ENCODE results near the gene FOXJ1. TPM values are rescaled to one million over a fixed set of nuclear protein-coding genes. Genes with fewer than 3 reads are reported as not detected.

The FOXJ1 gene
- total RNA-seq, 4 donors from 2014 or later: 0.19 to 0.57 TPM; not detected in 2

DNA sequence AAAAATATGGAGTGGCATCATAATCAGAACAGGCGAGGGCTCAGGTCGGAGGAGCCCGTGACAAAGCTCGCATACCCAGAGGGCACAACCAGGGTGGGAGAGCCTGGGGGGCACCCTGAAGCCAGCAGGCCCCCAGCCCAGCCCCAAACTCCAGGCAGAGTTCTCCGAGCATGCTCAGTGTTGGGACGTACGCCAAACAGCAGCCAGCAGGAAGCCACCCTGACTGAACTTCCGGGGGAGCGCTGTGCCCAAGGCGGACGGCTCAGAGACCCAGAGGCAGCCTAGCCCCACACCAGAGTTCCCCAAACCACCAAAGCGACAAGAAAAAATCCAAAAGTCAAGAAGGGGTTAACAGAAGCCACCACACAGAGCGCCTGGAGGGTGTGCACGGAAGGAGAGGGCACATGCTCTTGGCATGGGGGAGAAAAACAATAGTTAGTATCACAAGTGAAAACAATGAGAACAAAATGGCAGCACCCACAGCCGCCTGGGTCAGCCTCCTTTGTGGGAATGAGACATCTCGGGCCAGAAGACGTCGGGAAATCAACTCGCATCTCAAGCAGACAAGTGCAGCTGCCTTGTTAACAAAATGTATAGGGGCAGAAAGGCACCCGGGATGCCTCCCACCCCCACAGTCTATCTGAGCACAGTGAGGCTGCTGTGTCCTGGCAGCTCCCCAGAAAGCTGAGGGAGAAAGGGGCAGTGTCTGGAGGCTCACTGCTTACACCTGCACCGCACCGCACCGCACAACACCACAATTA is 49.3 kb downstream of the FOXJ1 start:
- H3K36me3 ChIP-seq: peaks cover 52 to 99% (median 57%) of the 10 kb centered on the region in 3 donors
- H3K4me3 ChIP-seq: no peak overlapping the region
- DNase-seq: no peak
- H3K4me1 ChIP-seq: peaks cover 0 to 26% (median 0%) of the 10 kb centered on the region in 3 donors
- no peaks in the 10 kb centered on the region for H3K9me3 ChIP-seq
- TF ChIP-seq POLR2A (IDR thresholded peaks at IDR 0.05): no peak
- intact Hi-C loops (cut with DNase I): no loop called here
- WGBS, 2 donors: 68 to 78% methylated on average over 12 to 18 of the region's 23 CpGs
- no peaks in the 10 kb centered on the region for H3K27me3 ChIP-seq
- no peak overlapping the region for H3K27ac ChIP-seq

DNA sequence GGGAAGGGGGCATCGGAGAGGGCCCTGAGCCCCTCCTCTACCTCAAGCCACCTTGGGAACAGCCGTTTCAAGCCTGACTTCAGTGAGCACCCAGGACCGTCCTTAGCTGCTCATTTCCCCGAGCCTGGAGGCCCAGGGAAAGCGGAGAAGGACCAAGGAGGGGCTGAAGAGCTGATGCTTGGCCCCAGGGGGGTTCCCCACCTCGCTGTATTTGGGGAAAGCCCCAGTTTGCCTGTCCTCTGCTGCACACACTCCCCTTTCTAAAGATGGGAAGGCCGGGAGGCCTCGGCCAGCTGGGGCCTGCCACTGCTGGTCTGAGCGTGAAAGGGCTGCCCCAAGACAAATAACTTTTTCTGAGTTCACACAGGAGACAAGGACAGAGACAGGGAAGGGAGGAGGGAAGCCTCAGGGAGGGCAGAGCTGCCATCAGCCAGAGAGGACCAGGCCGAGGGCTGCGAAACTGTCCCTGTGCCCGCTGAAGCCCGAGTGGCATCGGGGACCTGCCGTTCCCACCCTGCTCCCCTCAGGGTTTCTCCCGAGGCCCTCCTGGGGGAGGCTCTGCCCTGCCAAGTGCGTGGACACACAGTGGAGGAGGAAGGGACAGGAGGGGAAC is 50.4 kb downstream of the FOXJ1 start:
- WGBS, 2 donors: 50 to 65% methylated on average over 4 to 6 of the region's 17 CpGs
- TF ChIP-seq, protein P1, sequence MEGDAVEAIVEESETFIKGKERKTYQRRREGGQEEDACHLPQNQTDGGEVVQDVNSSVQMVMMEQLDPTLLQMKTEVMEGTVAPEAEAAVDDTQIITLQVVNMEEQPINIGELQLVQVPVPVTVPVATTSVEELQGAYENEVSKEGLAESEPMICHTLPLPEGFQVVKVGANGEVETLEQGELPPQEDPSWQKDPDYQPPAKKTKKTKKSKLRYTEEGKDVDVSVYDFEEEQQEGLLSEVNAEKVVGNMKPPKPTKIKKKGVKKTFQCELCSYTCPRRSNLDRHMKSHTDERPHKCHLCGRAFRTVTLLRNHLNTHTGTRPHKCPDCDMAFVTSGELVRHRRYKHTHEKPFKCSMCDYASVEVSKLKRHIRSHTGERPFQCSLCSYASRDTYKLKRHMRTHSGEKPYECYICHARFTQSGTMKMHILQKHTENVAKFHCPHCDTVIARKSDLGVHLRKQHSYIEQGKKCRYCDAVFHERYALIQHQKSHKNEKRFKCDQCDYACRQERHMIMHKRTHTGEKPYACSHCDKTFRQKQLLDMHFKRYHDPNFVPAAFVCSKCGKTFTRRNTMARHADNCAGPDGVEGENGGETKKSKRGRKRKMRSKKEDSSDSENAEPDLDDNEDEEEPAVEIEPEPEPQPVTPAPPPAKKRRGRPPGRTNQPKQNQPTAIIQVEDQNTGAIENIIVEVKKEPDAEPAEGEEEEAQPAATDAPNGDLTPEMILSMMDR (IDR thresholded peaks at IDR 0.05): no peak
- TF ChIP-seq POLR2A (IDR thresholded peaks at IDR 0.05): no peak
- intact Hi-C loops (cut with DNase I): no loop called here
- H3K27me3 ChIP-seq: no peaks in the 10 kb centered on the region
- H3K36me3 ChIP-seq: peaks cover 61 to 99% (median 64%) of the 10 kb centered on the region in 3 donors
- peaks cover 0 to 30% (median 0%) of the 10 kb centered on the region in 3 donors for H3K4me1 ChIP-seq
- no peak overlapping the region for H3K4me3 ChIP-seq
- no peaks in the 10 kb centered on the region for H3K9me3 ChIP-seq
- no peak overlapping the region for H3K27ac ChIP-seq
- DNase-seq: no peak

DNA sequence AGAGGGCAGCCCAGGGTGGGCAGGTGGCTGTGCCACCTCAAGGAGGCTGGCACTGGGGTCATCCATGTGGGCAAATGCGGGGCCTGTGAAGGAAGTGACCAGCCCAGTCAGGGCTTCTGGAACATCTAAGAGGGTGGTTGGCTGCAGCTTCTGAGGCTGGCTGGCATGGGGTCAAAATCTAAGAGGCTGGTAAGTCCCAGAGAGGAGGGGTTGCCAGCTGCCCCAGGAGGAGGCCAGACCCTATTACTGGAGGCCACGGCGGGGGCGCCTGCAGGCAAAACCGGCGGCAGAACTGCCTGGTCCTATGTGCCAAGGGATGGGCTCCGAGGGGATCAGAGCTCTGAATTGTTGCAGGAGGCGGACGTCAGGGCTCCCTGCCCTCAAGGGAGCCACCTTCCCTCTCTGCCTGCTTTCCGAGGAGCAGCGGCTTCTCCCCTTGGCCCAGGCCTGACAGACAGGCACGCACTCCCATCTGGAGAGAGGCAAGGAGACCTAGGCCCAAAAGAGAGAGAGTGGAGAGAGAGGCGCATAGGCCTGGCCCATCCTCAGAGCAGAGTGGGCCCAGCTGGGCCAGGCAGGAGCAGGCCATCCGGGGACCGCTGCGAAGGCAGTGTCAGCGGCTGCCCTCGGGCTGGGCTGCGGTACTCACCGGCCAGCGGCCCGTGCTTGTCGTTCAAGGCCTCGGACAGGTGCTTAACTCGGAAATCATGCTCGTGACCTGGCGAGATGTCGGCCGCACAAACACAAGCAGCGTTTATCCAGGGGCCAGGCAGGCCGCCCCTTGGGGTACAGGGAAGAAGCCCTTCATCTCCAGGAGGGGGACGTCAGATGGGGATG is 51.1 kb downstream of the FOXJ1 start:
- peaks cover 68 to 100% (median 72%) of the 10 kb centered on the region in 3 donors for H3K36me3 ChIP-seq
- H3K4me1 ChIP-seq: peaks cover 0 to 32% (median 0%) of the 10 kb centered on the region in 3 donors
- DNase-seq: no peak
- no peak overlapping the region for H3K27ac ChIP-seq
- H3K27me3 ChIP-seq: no peaks in the 10 kb centered on the region
- H3K4me3 ChIP-seq: no peak overlapping the region
- intact Hi-C loops (cut with DNase I): no loop called here
- 78 to 92% methylated on average over 9 to 18 of the region's 32 CpGs for WGBS, 2 donors
- H3K9me3 ChIP-seq: no peaks in the 10 kb centered on the region
- TF ChIP-seq, protein P1 (IDR thresholded peaks at IDR 0.05): no peak
- no peak for TF ChIP-seq POLR2A (IDR thresholded peaks at IDR 0.05)

DNA sequence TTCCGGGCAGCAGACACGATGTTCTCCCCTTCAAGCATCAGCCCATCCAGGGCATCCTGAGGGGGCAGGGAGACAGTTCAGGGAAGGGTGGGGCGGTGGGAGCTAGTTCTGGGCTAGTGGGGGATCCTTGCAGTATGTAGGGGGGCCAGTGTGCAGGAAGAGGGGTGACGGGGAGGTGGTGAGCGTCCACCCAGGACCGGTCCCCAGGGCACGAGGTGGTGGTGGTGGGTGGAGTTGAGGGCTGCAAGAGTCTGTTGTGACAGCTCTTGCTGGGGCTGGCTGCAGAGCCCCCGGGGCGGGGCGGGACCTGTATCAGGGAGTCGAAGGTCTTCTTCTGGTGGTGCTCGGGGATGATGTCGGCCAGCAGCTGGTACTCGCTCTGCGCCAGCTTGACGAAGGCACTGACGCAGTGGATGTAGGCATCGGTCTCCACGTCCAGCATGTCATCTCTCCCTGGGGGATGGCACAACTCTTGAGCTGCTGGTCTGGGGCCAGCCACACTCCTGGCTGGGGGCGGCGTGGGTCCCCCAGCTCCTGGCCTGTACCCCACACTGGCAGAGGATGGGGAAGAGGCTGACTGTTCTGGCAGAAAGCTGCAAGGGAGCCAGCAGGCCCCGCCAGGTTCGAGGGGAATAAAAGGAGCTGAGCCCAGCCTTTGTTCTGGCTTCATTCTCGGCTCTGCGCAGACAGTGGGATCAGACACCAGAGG is 52.0 kb downstream of the FOXJ1 start:
- peaks cover 72 to 100% (median 74%) of the 10 kb centered on the region in 3 donors for H3K36me3 ChIP-seq
- 93 to 97% methylated on average over 10 to 17 of the region's 25 CpGs for WGBS, 2 donors
- no peak for DNase-seq

More for the DNA sequence above, 52.0 kb downstream of the FOXJ1 start:
- Histone ChIP-seq H3K4me3 (no peak overlapping the region), H3K27me3 (no peaks in the 10 kb centered on the region), H3K4me1 (peaks cover 0 to 25% (median 0%) of the 10 kb centered on the region in 3 donors), H3K27ac (no peak overlapping the region), H3K9me3 (no peaks in the 10 kb centered on the region)
- intact Hi-C loops (cut with DNase I): no loop called here
- TF ChIP-seq, protein P1 (IDR thresholded peaks at IDR 0.05): no peak
- no peak for TF ChIP-seq POLR2A (IDR thresholded peaks at IDR 0.05)
